OCI-LY7 (cell line): Measurements from ENCODE around the gene AGAP5. TPM values are rescaled to one million over a fixed set of nuclear protein-coding genes. Genes with fewer than 3 reads are reported as not detected.

Experiments
- BruUV-seq: library from RNA; stranded (reverse); fragments of 400-500 nt; replicated peaks from 2 replicates; lab custom pipeline; 2021; lab: Mats Ljungman, UMichigan
- CTCF ChIA-PET: fragments of 300-600 bp; sonication (Branson Sonifier 250); formaldehyde crosslinking; loops from one replicate; lab custom pipeline; 2022; ENCODE audit warnings: antibody characterized with exemption; ENCODE audit not compliant: unreplicated experiment; lab: Charles Lee
- POLR2A ChIA-PET: fragments of 300-600 bp; sonication (Branson Sonifier 250); formaldehyde crosslinking; loops from one replicate; lab custom pipeline; 2022; ENCODE audit warnings: antibody characterized with exemption; lab: Charles Lee
- DNase-seq: peaks from one replicate; pipeline ENCODE4 v3.0.0-alpha.2; 2015; ENCODE audit warnings: low spot score
- H2AFZ ChIP-seq: fragments of 200-600 bp; sonication (generic), shearing (Covaris generic); 2 replicates; pipeline ENCODE4 v1.6.1; 2014; ENCODE audit warnings: mild to moderate bottlenecking, antibody characterized with exemption, low read length, moderate library complexity
- H3K27ac ChIP-seq: fragments of 200-600 bp; sonication (generic); 2 replicates; pipeline ENCODE4 v1.5.1; 2014; ENCODE audit warnings: mixed run types, low read depth, mild to moderate bottlenecking, moderate library complexity, low read length, inconsistent platforms; ENCODE audit not compliant: poor library complexity, severe bottlenecking
- H3K36me3 ChIP-seq: fragments of 200-600 bp; sonication (generic); 2 replicates; pipeline ENCODE4 v1.6.1; 2014; ENCODE audit warnings: mild to moderate bottlenecking, antibody characterized with exemption, low read length, moderate library complexity, mixed read lengths; ENCODE audit not compliant: insufficient read depth
- H3K4me1 ChIP-seq: fragments of 200-600 bp; sonication (generic); 2 replicates; pipeline ENCODE4 v1.5.1; 2014; ENCODE audit warnings: mild to moderate bottlenecking, low read length; ENCODE audit not compliant: insufficient read depth, poor library complexity, severe bottlenecking
- H3K4me2 ChIP-seq: fragments of 200-600 bp; sonication (generic); 2 replicates; pipeline ENCODE4 v1.6.1; 2014; ENCODE audit warnings: mild to moderate bottlenecking, low read length
- H3K4me3 ChIP-seq: fragments of 200-600 bp; sonication (generic); 2 replicates; pipeline ENCODE4 v1.5.1; 2014; ENCODE audit warnings: mild to moderate bottlenecking, low read depth, low read length; ENCODE audit not compliant: poor library complexity, severe bottlenecking
- H3K79me2 ChIP-seq: fragments of 200-600 bp; sonication (generic); 2 replicates; pipeline ENCODE4 v1.6.1; 2016; ENCODE audit warnings: low read depth, mild to moderate bottlenecking, low read length, moderate library complexity, mixed read lengths; ENCODE audit not compliant: insufficient read depth
- H3K9me2 ChIP-seq: fragments of 200-600 bp; sonication (generic); 2 replicates; pipeline ENCODE4 v1.6.1; 2016; ENCODE audit warnings: mild to moderate bottlenecking, low read length, mixed read lengths; ENCODE audit not compliant: insufficient read depth
- H3K9me3 ChIP-seq: fragments of 200-600 bp; sonication (generic); 2 replicates; pipeline ENCODE4 v1.6.1; 2014; ENCODE audit warnings: mild to moderate bottlenecking, mixed run types, low read length, mixed read lengths
- H4K20me1 ChIP-seq: fragments of 200-600 bp; sonication (generic); 2 replicates; pipeline ENCODE4 v1.6.1; 2014; ENCODE audit warnings: mild to moderate bottlenecking, antibody characterized with exemption, low read length, moderate library complexity, mixed read lengths; ENCODE audit not compliant: insufficient read depth
- EZH2phosphoT487 ChIP-seq: fragments of 200-600 bp; sonication (generic); IDR thresholded peaks from 2 replicates; pipeline ENCODE4 v1.6.1; 2018; ENCODE audit warnings: low read depth, borderline replicate concordance, mild to moderate bottlenecking, mixed run types, antibody characterized with exemption, low read length, moderate library complexity, mixed read lengths
- intact Hi-C: fragments of 100-400 bp; cut with micrococcal nuclease; formaldehyde crosslinking; loops from one replicate; pipeline ENCODE4 v1.10.0; 2022; ENCODE audit not compliant: unreplicated experiment
- total RNA-seq, 2 experiments: library from RNA; depleted of rRNA in 1 of 2; stranded (reverse); fragments of >200 nt in 1 of 2; shearing (Covaris generic) in 1 of 2; gene quantifications; 2 replicates each; pipeline ENCODE4 v1.2.3, GENCODE V29; 2014 to 2022
- TF ChIP-seq, protein P1 (sequence below): fragments of 200-600 bp; sonication (generic); conservative IDR thresholded peaks from 2 replicates; pipeline ENCODE4 v1.5.1; 2014; ENCODE audit warnings: mild to moderate bottlenecking, antibody characterized with exemption, low read length, moderate library complexity, mixed read lengths

Gene AGAP5
- total RNA-seq, 2 experiments from 2014 or later = 4.6 to 9.9 TPM

GRCh38 chr10:73644015-73644743 is 53.7 kb downstream of the AGAP5 start:
- ChIA-PET POLR2A (interaction anchor here (0.5 to 1.9 kb wide), 3 partner anchors 87 to 1272 kb away, joined by 3 to 5 read pairs (median 3); no protein-coding TSS in a partner anchor), CTCF (interaction anchor here (2.4 kb wide), 1 partner anchor 114 kb away, joined by 9 read pairs; no protein-coding TSS in a partner anchor)
- no peak overlapping the region for H3K27ac ChIP-seq
- no peaks in the 10 kb centered on the region for H3K79me2 ChIP-seq
- intact Hi-C loops = loop anchor here (1.0 kb wide), 2 partner anchors 115 to 380 kb away; no protein-coding TSS in a partner anchor
- no peak overlapping the region for H3K4me3 ChIP-seq
- no peaks in the 10 kb centered on the region for H3K9me3 ChIP-seq
- peaks cover 5% of the 10 kb centered on the region for H3K4me1 ChIP-seq
- no TSS peak for BruUV-seq
- H2AFZ ChIP-seq = peak overlapping the region; percentile 23; the same call in 1 of the 2 replicates
- no peaks in the 10 kb centered on the region for H3K9me2 ChIP-seq
- H3K4me2 ChIP-seq = no peak overlapping the region
- no peaks in the 10 kb centered on the region for H3K36me3 ChIP-seq
- H4K20me1 ChIP-seq = no peaks in the 10 kb centered on the region
- DNase-seq = peak; percentile 77
- TF ChIP-seq, protein P1, sequence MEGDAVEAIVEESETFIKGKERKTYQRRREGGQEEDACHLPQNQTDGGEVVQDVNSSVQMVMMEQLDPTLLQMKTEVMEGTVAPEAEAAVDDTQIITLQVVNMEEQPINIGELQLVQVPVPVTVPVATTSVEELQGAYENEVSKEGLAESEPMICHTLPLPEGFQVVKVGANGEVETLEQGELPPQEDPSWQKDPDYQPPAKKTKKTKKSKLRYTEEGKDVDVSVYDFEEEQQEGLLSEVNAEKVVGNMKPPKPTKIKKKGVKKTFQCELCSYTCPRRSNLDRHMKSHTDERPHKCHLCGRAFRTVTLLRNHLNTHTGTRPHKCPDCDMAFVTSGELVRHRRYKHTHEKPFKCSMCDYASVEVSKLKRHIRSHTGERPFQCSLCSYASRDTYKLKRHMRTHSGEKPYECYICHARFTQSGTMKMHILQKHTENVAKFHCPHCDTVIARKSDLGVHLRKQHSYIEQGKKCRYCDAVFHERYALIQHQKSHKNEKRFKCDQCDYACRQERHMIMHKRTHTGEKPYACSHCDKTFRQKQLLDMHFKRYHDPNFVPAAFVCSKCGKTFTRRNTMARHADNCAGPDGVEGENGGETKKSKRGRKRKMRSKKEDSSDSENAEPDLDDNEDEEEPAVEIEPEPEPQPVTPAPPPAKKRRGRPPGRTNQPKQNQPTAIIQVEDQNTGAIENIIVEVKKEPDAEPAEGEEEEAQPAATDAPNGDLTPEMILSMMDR = peak; percentile 98
- no peak for TF ChIP-seq EZH2phosphoT487

DNA sequence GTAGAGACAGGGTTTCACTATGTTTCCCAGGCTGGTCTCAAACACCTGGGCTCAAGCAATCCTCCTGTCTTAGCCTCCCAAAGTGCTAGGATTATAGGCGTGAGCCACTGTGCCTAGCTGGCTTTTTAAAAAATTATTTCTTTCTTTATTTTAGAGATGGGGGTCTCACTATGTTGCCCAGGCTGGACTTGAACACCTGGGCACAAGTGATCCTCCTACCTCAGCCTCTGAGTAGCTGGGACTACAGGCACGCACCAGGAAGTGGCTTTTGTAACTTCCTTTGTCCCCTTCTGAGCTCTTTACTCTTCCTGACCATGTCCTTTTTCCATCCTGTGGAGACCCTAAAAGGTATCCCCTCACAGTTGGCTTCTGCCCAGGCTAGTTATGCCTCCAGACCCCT is 54.5 kb downstream of the AGAP5 start:
- H3K27ac ChIP-seq = no peak overlapping the region
- H3K9me2 ChIP-seq = no peaks in the 10 kb centered on the region
- H3K4me2 ChIP-seq = no peak overlapping the region
- TF ChIP-seq EZH2phosphoT487 = no peak
- TF ChIP-seq, protein P1 = no peak
- no peak overlapping the region for H3K4me3 ChIP-seq
- H3K9me3 ChIP-seq = no peaks in the 10 kb centered on the region
- peak overlapping the region; percentile 23; the same call in 1 of the 2 replicates for H2AFZ ChIP-seq
- intact Hi-C loops = no loop called here
- no peaks in the 10 kb centered on the region for H4K20me1 ChIP-seq
- peaks cover 5% of the 10 kb centered on the region for H3K4me1 ChIP-seq
- H3K36me3 ChIP-seq = no peaks in the 10 kb centered on the region
- BruUV-seq = no TSS peak
- CTCF ChIA-PET = interaction anchor here (2.4 kb wide), 1 partner anchor 113 kb away, joined by 9 read pairs; no protein-coding TSS in a partner anchor
- POLR2A ChIA-PET = interaction anchor here (0.5 to 1.9 kb wide), 6 partner anchors 15 to 1271 kb away, joined by 3 to 5 read pairs (median 3); no protein-coding TSS in a partner anchor
- H3K79me2 ChIP-seq = no peaks in the 10 kb centered on the region
- no peak for DNase-seq
